HepG2 (cell line): ENCODE measurements around the gene C9orf78. TPM values are rescaled to one million over a fixed set of nuclear protein-coding genes. Genes with fewer than 3 reads are reported as not detected.

Experiments
- DR1 ChIP-seq: sonication (generic); formaldehyde crosslinking; IDR thresholded peaks from 2 replicates; pipeline ENCODE4 v1.8.0; 2021; ENCODE audit warnings: mild to moderate bottlenecking, missing genetic modification reagents, inconsistent platforms
- ETS1 ChIP-seq: sonication (generic); formaldehyde crosslinking; IDR thresholded peaks from 2 replicates; pipeline ENCODE4 v1.4.0; 2020; ENCODE audit warnings: missing genetic modification reagents
- HIVEP1 ChIP-seq: sonication (generic); formaldehyde crosslinking; IDR thresholded peaks from 2 replicates; pipeline ENCODE4 v1.4.0; 2020; ENCODE audit warnings: mild to moderate bottlenecking, missing genetic modification reagents
- MXI1 ChIP-seq: IDR thresholded peaks from 3 replicates; pipeline ENCODE4 v1.6.1; 2012; ENCODE audit warnings: low read depth, low read length, inconsistent platforms, borderline replicate concordance
- NFKB2 ChIP-seq: sonication (generic); formaldehyde crosslinking; IDR thresholded peaks from 2 replicates; pipeline ENCODE4 v1.4.0; 2020; ENCODE audit warnings: missing genetic modification reagents, borderline replicate concordance
- NR2C2 ChIP-seq: sonication (generic); formaldehyde crosslinking; IDR thresholded peaks from 2 replicates; pipeline ENCODE4 v1.4.0; 2020; ENCODE audit warnings: missing genetic modification reagents, mild to moderate bottlenecking, moderate library complexity, borderline replicate concordance
- POLR2G ChIP-seq: fragments of 200-400 bp; formaldehyde crosslinking; IDR thresholded peaks from 2 replicates; pipeline ENCODE4 v1.6.1; 2018; ENCODE audit warnings: mild to moderate bottlenecking, low read depth, low read length, moderate library complexity
- SIN3B ChIP-seq: fragments of 150-350 bp; IDR thresholded peaks from 2 replicates; pipeline ENCODE4 v1.6.1; 2014; ENCODE audit warnings: low read length
- SNAI1 ChIP-seq: sonication (generic); formaldehyde crosslinking; IDR thresholded peaks from 2 replicates; pipeline ENCODE4 v1.5.0; 2020; ENCODE audit warnings: mild to moderate bottlenecking, missing genetic modification reagents, borderline replicate concordance
- U2AF1 ChIP-seq: fragments of 200-400 bp; formaldehyde crosslinking; optimal IDR thresholded peaks from 2 replicates; pipeline ENCODE3; 2017; ENCODE audit warnings: mild to moderate bottlenecking, low read depth, low read length
- ZFP62 ChIP-seq: sonication (generic); formaldehyde crosslinking; IDR thresholded peaks from 2 replicates; pipeline ENCODE4 v1.4.0; 2020; ENCODE audit warnings: missing genetic modification reagents
- ZNF121 ChIP-seq: sonication (generic); formaldehyde crosslinking; IDR thresholded peaks from 2 replicates; pipeline ENCODE4 v1.5.0; 2020; ENCODE audit warnings: mild to moderate bottlenecking, missing genetic modification reagents
- ZNF143 ChIP-seq: sonication (generic); formaldehyde crosslinking; IDR thresholded peaks from 2 replicates; pipeline ENCODE4 v1.4.0; 2020; ENCODE audit warnings: missing genetic modification reagents
- ZNF160 ChIP-seq: sonication (generic); formaldehyde crosslinking; IDR thresholded peaks from 2 replicates; pipeline ENCODE4 v1.8.0; 2022; ENCODE audit warnings: mild to moderate bottlenecking, inconsistent platforms, missing genetic modification reagents
- ZNF33A ChIP-seq: sonication (generic); formaldehyde crosslinking; IDR thresholded peaks from 2 replicates; pipeline ENCODE4 v1.5.1; 2020; ENCODE audit warnings: missing genetic modification reagents, mild to moderate bottlenecking, moderate library complexity, borderline replicate concordance
- ZNF496 ChIP-seq: sonication (generic); formaldehyde crosslinking; IDR thresholded peaks from 2 replicates; pipeline ENCODE4 v1.8.1; 2023; ENCODE audit warnings: mild to moderate bottlenecking, moderate library complexity, missing genetic modification reagents; ENCODE audit not compliant: insufficient replicate concordance
- ZNF549 ChIP-seq: sonication (generic); formaldehyde crosslinking; IDR thresholded peaks from 2 replicates; pipeline ENCODE4 v1.5.0; 2020; ENCODE audit warnings: missing genetic modification reagents
- ZNF724P ChIP-seq: sonication (generic); formaldehyde crosslinking; IDR thresholded peaks from 2 replicates; pipeline ENCODE4 v1.8.0; 2022; ENCODE audit warnings: missing genetic modification reagents, borderline replicate concordance
- polyA plus RNA-seq, 8 experiments: library from polyadenylated mRNA; depleted of rRNA in 3 of 8; stranded (reverse) in 7 of 8; unstranded in 1 of 8; fragments of >200 nt; fragmentation: Illumina TruSeq in 4 of 8; extraction: Trizol in 4 of 8; gene quantifications; 2 replicates each; pipeline versions ENCODE4 v1.2.1 to v1.2.3, GENCODE V29; 2011 to 2016; ENCODE audit warnings: low read depth in 4 of 8, missing spikeins in 1 of 8, mixed read lengths in 1 of 8; ENCODE audit not compliant: insufficient read depth in 1 of 8
- total RNA-seq, 5 experiments: library from RNA; depleted of rRNA; stranded (reverse); fragments of >200 nt; fragmentation: Illumina TruSeq; extraction: Trizol; gene quantifications; 2 replicates each; pipeline ENCODE4 v1.2.3, GENCODE V29; 2016; ENCODE audit warnings: low read depth in 1 of 5
- TF ChIP-seq, protein P1 (sequence below): sonication (generic); formaldehyde crosslinking; IDR thresholded peaks from 2 replicates; pipeline ENCODE4; 2020; ENCODE audit warnings: missing genetic modification reagents, mild to moderate bottlenecking, borderline replicate concordance
- TF ChIP-seq, protein P2 (sequence below): sonication (generic); formaldehyde crosslinking; IDR thresholded peaks from 2 replicates; pipeline ENCODE4 v1.5.1; 2020; ENCODE audit warnings: missing genetic modification reagents, mild to moderate bottlenecking, borderline replicate concordance
- TF ChIP-seq, protein P3 (sequence below): sonication (generic); formaldehyde crosslinking; IDR thresholded peaks from 2 replicates; pipeline ENCODE4 v1.4.0; 2020; ENCODE audit warnings: missing genetic modification reagents, borderline replicate concordance

The C9orf78 gene
- total and polyA plus RNA-seq, 2 of the 13 experiments (the other 11 are each of a cell fraction or from before 2014, with no cell fraction given), result 18.4 to 35.5 TPM

- TF ChIP-seq, protein P1, sequence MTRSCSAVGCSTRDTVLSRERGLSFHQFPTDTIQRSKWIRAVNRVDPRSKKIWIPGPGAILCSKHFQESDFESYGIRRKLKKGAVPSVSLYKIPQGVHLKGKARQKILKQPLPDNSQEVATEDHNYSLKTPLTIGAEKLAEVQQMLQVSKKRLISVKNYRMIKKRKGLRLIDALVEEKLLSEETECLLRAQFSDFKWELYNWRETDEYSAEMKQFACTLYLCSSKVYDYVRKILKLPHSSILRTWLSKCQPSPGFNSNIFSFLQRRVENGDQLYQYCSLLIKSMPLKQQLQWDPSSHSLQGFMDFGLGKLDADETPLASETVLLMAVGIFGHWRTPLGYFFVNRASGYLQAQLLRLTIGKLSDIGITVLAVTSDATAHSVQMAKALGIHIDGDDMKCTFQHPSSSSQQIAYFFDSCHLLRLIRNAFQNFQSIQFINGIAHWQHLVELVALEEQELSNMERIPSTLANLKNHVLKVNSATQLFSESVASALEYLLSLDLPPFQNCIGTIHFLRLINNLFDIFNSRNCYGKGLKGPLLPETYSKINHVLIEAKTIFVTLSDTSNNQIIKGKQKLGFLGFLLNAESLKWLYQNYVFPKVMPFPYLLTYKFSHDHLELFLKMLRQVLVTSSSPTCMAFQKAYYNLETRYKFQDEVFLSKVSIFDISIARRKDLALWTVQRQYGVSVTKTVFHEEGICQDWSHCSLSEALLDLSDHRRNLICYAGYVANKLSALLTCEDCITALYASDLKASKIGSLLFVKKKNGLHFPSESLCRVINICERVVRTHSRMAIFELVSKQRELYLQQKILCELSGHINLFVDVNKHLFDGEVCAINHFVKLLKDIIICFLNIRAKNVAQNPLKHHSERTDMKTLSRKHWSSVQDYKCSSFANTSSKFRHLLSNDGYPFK, result no peak
- TF ChIP-seq SNAI1 (CRISPR knock-in tag) (no peak), ZNF121 (CRISPR knock-in tag) (no peak), NR2C2 (peak; percentile 62; the same call in 1 of the 2 replicates), NFKB2 (CRISPR knock-in tag) (peak; percentile 54; the same call in 1 of the 2 replicates), DR1 (CRISPR knock-in tag) (peak; percentile 40; the same call in 1 of the 2 replicates), U2AF1 (no peak), ZNF549 (CRISPR knock-in tag) (no peak), ZNF724P (CRISPR knock-in tag) (0 out of 2 replicates have a peak, but pooled peaks have one; percentile 19), ZNF33A (CRISPR knock-in tag) (no peak), ZNF143 (CRISPR knock-in tag) (no peak), SIN3B (no peak), ZFP62 (no peak), POLR2G (peak; percentile 90), MXI1 (no peak; the same call in 2 of the 3 replicates), ZNF496 (CRISPR knock-in tag) (no peak), ETS1 (CRISPR knock-in tag) (no peak; the same call in 1 of the 2 replicates), HIVEP1 (CRISPR knock-in tag) (no peak), ZNF160 (CRISPR knock-in tag) (no peak)
- TF ChIP-seq, protein P2, sequence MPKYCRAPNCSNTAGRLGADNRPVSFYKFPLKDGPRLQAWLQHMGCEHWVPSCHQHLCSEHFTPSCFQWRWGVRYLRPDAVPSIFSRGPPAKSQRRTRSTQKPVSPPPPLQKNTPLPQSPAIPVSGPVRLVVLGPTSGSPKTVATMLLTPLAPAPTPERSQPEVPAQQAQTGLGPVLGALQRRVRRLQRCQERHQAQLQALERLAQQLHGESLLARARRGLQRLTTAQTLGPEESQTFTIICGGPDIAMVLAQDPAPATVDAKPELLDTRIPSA (CRISPR knock-in tag), result no peak
- TF ChIP-seq, protein P3, sequence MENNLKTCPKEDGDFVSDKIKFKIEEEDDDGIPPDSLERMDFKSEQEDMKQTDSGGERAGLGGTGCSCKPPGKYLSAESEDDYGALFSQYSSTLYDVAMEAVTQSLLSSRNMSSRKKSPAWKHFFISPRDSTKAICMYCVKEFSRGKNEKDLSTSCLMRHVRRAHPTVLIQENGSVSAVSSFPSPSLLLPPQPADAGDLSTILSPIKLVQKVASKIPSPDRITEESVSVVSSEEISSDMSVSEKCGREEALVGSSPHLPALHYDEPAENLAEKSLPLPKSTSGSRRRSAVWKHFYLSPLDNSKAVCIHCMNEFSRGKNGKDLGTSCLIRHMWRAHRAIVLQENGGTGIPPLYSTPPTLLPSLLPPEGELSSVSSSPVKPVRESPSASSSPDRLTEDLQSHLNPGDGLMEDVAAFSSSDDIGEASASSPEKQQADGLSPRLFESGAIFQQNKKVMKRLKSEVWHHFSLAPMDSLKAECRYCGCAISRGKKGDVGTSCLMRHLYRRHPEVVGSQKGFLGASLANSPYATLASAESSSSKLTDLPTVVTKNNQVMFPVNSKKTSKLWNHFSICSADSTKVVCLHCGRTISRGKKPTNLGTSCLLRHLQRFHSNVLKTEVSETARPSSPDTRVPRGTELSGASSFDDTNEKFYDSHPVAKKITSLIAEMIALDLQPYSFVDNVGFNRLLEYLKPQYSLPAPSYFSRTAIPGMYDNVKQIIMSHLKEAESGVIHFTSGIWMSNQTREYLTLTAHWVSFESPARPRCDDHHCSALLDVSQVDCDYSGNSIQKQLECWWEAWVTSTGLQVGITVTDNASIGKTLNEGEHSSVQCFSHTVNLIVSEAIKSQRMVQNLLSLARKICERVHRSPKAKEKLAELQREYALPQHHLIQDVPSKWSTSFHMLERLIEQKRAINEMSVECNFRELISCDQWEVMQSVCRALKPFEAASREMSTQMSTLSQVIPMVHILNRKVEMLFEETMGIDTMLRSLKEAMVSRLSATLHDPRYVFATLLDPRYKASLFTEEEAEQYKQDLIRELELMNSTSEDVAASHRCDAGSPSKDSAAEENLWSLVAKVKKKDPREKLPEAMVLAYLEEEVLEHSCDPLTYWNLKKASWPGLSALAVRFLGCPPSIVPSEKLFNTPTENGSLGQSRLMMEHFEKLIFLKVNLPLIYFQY (CRISPR knock-in tag), result no peak
Observed at GRCh38 chr9:129802833-129803675, 32.0 kb downstream of the C9orf78 start, which contains the start of gene TOR1B (continued).
